H1 (cell line): ENCODE data around the gene ABCB11. TPM values are rescaled to one million over a fixed set of nuclear protein-coding genes. Genes with fewer than 3 reads are reported as not detected.

ENCODE experiments used
- CBX8 ChIP-seq: fragments of 300-800, 300-1000 bp; sonication (generic); IDR thresholded peaks from 2 replicates; pipeline ENCODE4 v1.7.1; 2016; ENCODE audit warnings: low read depth, low read length, borderline replicate concordance
- HDAC6 ChIP-seq: IDR thresholded peaks from one replicate; pipeline ENCODE4 v1.7.1; 2012; ENCODE audit warnings: low read depth, mild to moderate bottlenecking, inconsistent platforms, low read length, moderate library complexity
- SP1 ChIP-seq: IDR thresholded peaks from 2 replicates; pipeline ENCODE4 v1.6.1; 2011; ENCODE audit warnings: low read depth, low read length
- TAF7 ChIP-seq: optimal IDR thresholded peaks from 2 replicates; pipeline ENCODE3; 2011; ENCODE audit warnings: low read depth, mild to moderate bottlenecking, inconsistent platforms, low read length, moderate library complexity, borderline replicate concordance
- YY1 ChIP-seq: IDR thresholded peaks from 2 replicates; pipeline ENCODE4 v1.6.1; 2011; ENCODE audit warnings: low read depth, mild to moderate bottlenecking, low read length
- polyA plus RNA-seq, 7 experiments: library from polyadenylated mRNA; depleted of rRNA in 3 of 7; stranded (reverse) in 5 of 7; unstranded in 2 of 7; fragments of >200 nt in 5 of 7; fragments of 200-250 nt in 2 of 7; gene quantifications; 1 replicate in 5 of 7; 2 replicates in 1 of 7; 4 replicates in 1 of 7; pipeline versions ENCODE4 v1.2.1 to v1.2.3, GENCODE V29; 2011 to 2013; ENCODE audit warnings: missing spikeins in 2 of 7, mixed read lengths in 2 of 7
- total RNA-seq: library from RNA; stranded (reverse); fragmentation: NEBNext Ultra II Directional; extraction: Animal tissue kit (Norgen Biotek cat#: 25700); gene quantifications from 2 replicates; pipeline ENCODE4 v1.2.1, GENCODE V29; 2021

Gene ABCB11
- total and polyA plus RNA-seq, 2 of the 8 experiments (the other 6 are each of a cell fraction or from before 2014, with no cell fraction given) = not detected

- TF ChIP-seq HDAC6 (no peak), TAF7 (no peak), YY1 (no peak), SP1 (no peak), CBX8 (no peak)
- TF ChIP-seq, all 59 proteins: peak for 0
These were observed 52.7 kb downstream of the ABCB11 start (continued) for GRCh38 chr2:168978461-168978861.
